OCI-LY7 (cell line): ENCODE results near the gene SNCAIP. TPM values are rescaled to one million over a fixed set of nuclear protein-coding genes. Genes with fewer than 3 reads are reported as not detected.

Experiments
- BruUV-seq: library from RNA; stranded (reverse); fragments of 400-500 nt; replicated peaks from 2 replicates; lab custom pipeline; 2021; lab: Mats Ljungman, UMichigan
- CTCF ChIA-PET: fragments of 300-600 bp; sonication (Branson Sonifier 250); formaldehyde crosslinking; loops from one replicate; lab custom pipeline; 2022; ENCODE audit warnings: antibody characterized with exemption; ENCODE audit not compliant: unreplicated experiment; lab: Charles Lee
- POLR2A ChIA-PET: fragments of 300-600 bp; sonication (Branson Sonifier 250); formaldehyde crosslinking; loops from one replicate; lab custom pipeline; 2022; ENCODE audit warnings: antibody characterized with exemption; lab: Charles Lee
- DNase-seq: peaks from one replicate; pipeline ENCODE4 v3.0.0-alpha.2; 2015; ENCODE audit warnings: low spot score
- H2AFZ ChIP-seq: fragments of 200-600 bp; sonication (generic), shearing (Covaris generic); 2 replicates; pipeline ENCODE4 v1.6.1; 2014; ENCODE audit warnings: mild to moderate bottlenecking, antibody characterized with exemption, low read length, moderate library complexity
- H3K27ac ChIP-seq: fragments of 200-600 bp; sonication (generic); 2 replicates; pipeline ENCODE4 v1.5.1; 2014; ENCODE audit warnings: mixed run types, low read depth, mild to moderate bottlenecking, moderate library complexity, low read length, inconsistent platforms; ENCODE audit not compliant: poor library complexity, severe bottlenecking
- H3K36me3 ChIP-seq: fragments of 200-600 bp; sonication (generic); 2 replicates; pipeline ENCODE4 v1.6.1; 2014; ENCODE audit warnings: mild to moderate bottlenecking, antibody characterized with exemption, low read length, moderate library complexity, mixed read lengths; ENCODE audit not compliant: insufficient read depth
- H3K4me1 ChIP-seq: fragments of 200-600 bp; sonication (generic); 2 replicates; pipeline ENCODE4 v1.5.1; 2014; ENCODE audit warnings: mild to moderate bottlenecking, low read length; ENCODE audit not compliant: insufficient read depth, poor library complexity, severe bottlenecking
- H3K4me2 ChIP-seq: fragments of 200-600 bp; sonication (generic); 2 replicates; pipeline ENCODE4 v1.6.1; 2014; ENCODE audit warnings: mild to moderate bottlenecking, low read length
- H3K4me3 ChIP-seq: fragments of 200-600 bp; sonication (generic); 2 replicates; pipeline ENCODE4 v1.5.1; 2014; ENCODE audit warnings: mild to moderate bottlenecking, low read depth, low read length; ENCODE audit not compliant: poor library complexity, severe bottlenecking
- H3K79me2 ChIP-seq: fragments of 200-600 bp; sonication (generic); 2 replicates; pipeline ENCODE4 v1.6.1; 2016; ENCODE audit warnings: low read depth, mild to moderate bottlenecking, low read length, moderate library complexity, mixed read lengths; ENCODE audit not compliant: insufficient read depth
- H3K9me2 ChIP-seq: fragments of 200-600 bp; sonication (generic); 2 replicates; pipeline ENCODE4 v1.6.1; 2016; ENCODE audit warnings: mild to moderate bottlenecking, low read length, mixed read lengths; ENCODE audit not compliant: insufficient read depth
- H3K9me3 ChIP-seq: fragments of 200-600 bp; sonication (generic); 2 replicates; pipeline ENCODE4 v1.6.1; 2014; ENCODE audit warnings: mild to moderate bottlenecking, mixed run types, low read length, mixed read lengths
- H4K20me1 ChIP-seq: fragments of 200-600 bp; sonication (generic); 2 replicates; pipeline ENCODE4 v1.6.1; 2014; ENCODE audit warnings: mild to moderate bottlenecking, antibody characterized with exemption, low read length, moderate library complexity, mixed read lengths; ENCODE audit not compliant: insufficient read depth
- EZH2phosphoT487 ChIP-seq: fragments of 200-600 bp; sonication (generic); IDR thresholded peaks from 2 replicates; pipeline ENCODE4 v1.6.1; 2018; ENCODE audit warnings: low read depth, borderline replicate concordance, mild to moderate bottlenecking, mixed run types, antibody characterized with exemption, low read length, moderate library complexity, mixed read lengths
- intact Hi-C: fragments of 100-400 bp; cut with micrococcal nuclease; formaldehyde crosslinking; loops from one replicate; pipeline ENCODE4 v1.10.0; 2022; ENCODE audit not compliant: unreplicated experiment
- total RNA-seq, 2 experiments: library from RNA; depleted of rRNA in 1 of 2; stranded (reverse); fragments of >200 nt in 1 of 2; shearing (Covaris generic) in 1 of 2; gene quantifications; 2 replicates each; pipeline ENCODE4 v1.2.3, GENCODE V29; 2014 to 2022
- TF ChIP-seq, protein P1 (sequence below): fragments of 200-600 bp; sonication (generic); conservative IDR thresholded peaks from 2 replicates; pipeline ENCODE4 v1.5.1; 2014; ENCODE audit warnings: mild to moderate bottlenecking, antibody characterized with exemption, low read length, moderate library complexity, mixed read lengths

SNCAIP gene
- total RNA-seq, 2 experiments from 2014 or later, result not detected

- POLR2A ChIA-PET, result interaction anchor here (1.2 kb wide), 1 partner anchor 18 kb away, joined by 3 read pairs; no protein-coding TSS in a partner anchor
- no peaks in the 10 kb centered on the region for H3K9me2 ChIP-seq
- no peak overlapping the region for H3K4me2 ChIP-seq
- intact Hi-C loops, result no loop called here
- H3K4me1 ChIP-seq, result no peaks in the 10 kb centered on the region
- H3K36me3 ChIP-seq, result no peaks in the 10 kb centered on the region
- DNase-seq, result no peak
- H3K4me3 ChIP-seq, result no peak overlapping the region
- TF ChIP-seq EZH2phosphoT487, result no peak
- H3K79me2 ChIP-seq, result no peaks in the 10 kb centered on the region
- no peaks in the 10 kb centered on the region for H4K20me1 ChIP-seq
- no TSS peak for BruUV-seq
- no peaks in the 10 kb centered on the region for H3K9me3 ChIP-seq
- no peak overlapping the region for H2AFZ ChIP-seq
- CTCF ChIA-PET, result no interaction called here
- no peak overlapping the region for H3K27ac ChIP-seq
Observed at GRCh38 chr5:122341087-122341486, 29.1 kb downstream of the SNCAIP start.

GRCh38 chr5:122342256-122342655 is 30.2 kb downstream of the SNCAIP start:
- TF ChIP-seq, protein P1, sequence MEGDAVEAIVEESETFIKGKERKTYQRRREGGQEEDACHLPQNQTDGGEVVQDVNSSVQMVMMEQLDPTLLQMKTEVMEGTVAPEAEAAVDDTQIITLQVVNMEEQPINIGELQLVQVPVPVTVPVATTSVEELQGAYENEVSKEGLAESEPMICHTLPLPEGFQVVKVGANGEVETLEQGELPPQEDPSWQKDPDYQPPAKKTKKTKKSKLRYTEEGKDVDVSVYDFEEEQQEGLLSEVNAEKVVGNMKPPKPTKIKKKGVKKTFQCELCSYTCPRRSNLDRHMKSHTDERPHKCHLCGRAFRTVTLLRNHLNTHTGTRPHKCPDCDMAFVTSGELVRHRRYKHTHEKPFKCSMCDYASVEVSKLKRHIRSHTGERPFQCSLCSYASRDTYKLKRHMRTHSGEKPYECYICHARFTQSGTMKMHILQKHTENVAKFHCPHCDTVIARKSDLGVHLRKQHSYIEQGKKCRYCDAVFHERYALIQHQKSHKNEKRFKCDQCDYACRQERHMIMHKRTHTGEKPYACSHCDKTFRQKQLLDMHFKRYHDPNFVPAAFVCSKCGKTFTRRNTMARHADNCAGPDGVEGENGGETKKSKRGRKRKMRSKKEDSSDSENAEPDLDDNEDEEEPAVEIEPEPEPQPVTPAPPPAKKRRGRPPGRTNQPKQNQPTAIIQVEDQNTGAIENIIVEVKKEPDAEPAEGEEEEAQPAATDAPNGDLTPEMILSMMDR, result no peak
- TF ChIP-seq EZH2phosphoT487, result no peak
- Histone ChIP-seq H3K36me3 (no peaks in the 10 kb centered on the region), H3K9me3 (no peaks in the 10 kb centered on the region), H2AFZ (no peak overlapping the region), H3K9me2 (no peaks in the 10 kb centered on the region), H3K79me2 (no peaks in the 10 kb centered on the region), H3K4me2 (no peak overlapping the region), H4K20me1 (no peaks in the 10 kb centered on the region), H3K4me1 (no peaks in the 10 kb centered on the region), H3K4me3 (no peak overlapping the region), H3K27ac (no peak overlapping the region)
- DNase-seq, result no peak
- no TSS peak for BruUV-seq
- POLR2A ChIA-PET, result interaction anchor here (1.2 kb wide), 1 partner anchor 17 kb away, joined by 3 read pairs; no protein-coding TSS in a partner anchor
- intact Hi-C loops, result no loop called here
- CTCF ChIA-PET, result no interaction called here

- no peaks in the 10 kb centered on the region for H4K20me1 ChIP-seq
- H3K4me2 ChIP-seq, result no peak overlapping the region
- H3K4me3 ChIP-seq, result no peak overlapping the region
- POLR2A ChIA-PET, result interaction anchor here (0.7 to 1.9 kb wide), 3 partner anchors 11 to 1075 kb away, joined by 3 to 4 read pairs (median 3); no protein-coding TSS in a partner anchor
- H3K79me2 ChIP-seq, result no peaks in the 10 kb centered on the region
- no peak for TF ChIP-seq EZH2phosphoT487
- TF ChIP-seq, protein P1, result no peak
- H3K9me2 ChIP-seq, result no peaks in the 10 kb centered on the region
- DNase-seq, result no peak
- no TSS peak for BruUV-seq
- no peaks in the 10 kb centered on the region for H3K9me3 ChIP-seq
- H2AFZ ChIP-seq, result no peak overlapping the region
- intact Hi-C loops, result no loop called here
- no peaks in the 10 kb centered on the region for H3K36me3 ChIP-seq
- H3K27ac ChIP-seq, result no peak overlapping the region
- CTCF ChIA-PET, result no interaction called here
- H3K4me1 ChIP-seq, result no peaks in the 10 kb centered on the region
Observed at GRCh38 chr5:122346897-122347581, 35.0 kb downstream of the SNCAIP start.
